Measurements from ENCODE around the gene LSAMP.

GRCh38 chr3:116408473-116408872 lies 36.8 kb downstream of the LSAMP start:
- TF ChIP-seq, protein P1, sequence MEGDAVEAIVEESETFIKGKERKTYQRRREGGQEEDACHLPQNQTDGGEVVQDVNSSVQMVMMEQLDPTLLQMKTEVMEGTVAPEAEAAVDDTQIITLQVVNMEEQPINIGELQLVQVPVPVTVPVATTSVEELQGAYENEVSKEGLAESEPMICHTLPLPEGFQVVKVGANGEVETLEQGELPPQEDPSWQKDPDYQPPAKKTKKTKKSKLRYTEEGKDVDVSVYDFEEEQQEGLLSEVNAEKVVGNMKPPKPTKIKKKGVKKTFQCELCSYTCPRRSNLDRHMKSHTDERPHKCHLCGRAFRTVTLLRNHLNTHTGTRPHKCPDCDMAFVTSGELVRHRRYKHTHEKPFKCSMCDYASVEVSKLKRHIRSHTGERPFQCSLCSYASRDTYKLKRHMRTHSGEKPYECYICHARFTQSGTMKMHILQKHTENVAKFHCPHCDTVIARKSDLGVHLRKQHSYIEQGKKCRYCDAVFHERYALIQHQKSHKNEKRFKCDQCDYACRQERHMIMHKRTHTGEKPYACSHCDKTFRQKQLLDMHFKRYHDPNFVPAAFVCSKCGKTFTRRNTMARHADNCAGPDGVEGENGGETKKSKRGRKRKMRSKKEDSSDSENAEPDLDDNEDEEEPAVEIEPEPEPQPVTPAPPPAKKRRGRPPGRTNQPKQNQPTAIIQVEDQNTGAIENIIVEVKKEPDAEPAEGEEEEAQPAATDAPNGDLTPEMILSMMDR (IDR thresholded peaks at IDR 0.05) = no peak
- TF ChIP-seq TAF1 (IDR thresholded peaks at IDR 0.05; ENCODE audit: borderline replicate concordance, low read depth, low read length) = no peak
- TF ChIP-seq EP300 (IDR thresholded peaks at IDR 0.05; ENCODE audit: borderline replicate concordance in 1 of 2, low read depth in 1 of 2, low read length in 1 of 2) = no peak
- no peak for TF ChIP-seq JUND (IDR thresholded peaks at IDR 0.05)
- TF ChIP-seq POLR2AphosphoS5 (IDR thresholded peaks at IDR 0.05; ENCODE audit: low read depth, low read length) = no peak
- no peak for TF ChIP-seq REST (IDR thresholded peaks at IDR 0.05; ENCODE audit: low read depth, low read length)
- no peak for TF ChIP-seq MAX (IDR thresholded peaks at IDR 0.05; ENCODE audit: low read depth)
- TF ChIP-seq RCOR1 (IDR thresholded peaks at IDR 0.05; ENCODE audit: low read length) = no peak
- TF ChIP-seq CHD2 (IDR thresholded peaks at IDR 0.05; ENCODE audit: low read length, partially characterized antibody) = no peak
- TF ChIP-seq FOXM1 (IDR thresholded peaks at IDR 0.05; ENCODE audit: low read depth) = no peak
- no peak for TF ChIP-seq USF2 (IDR thresholded peaks at IDR 0.05; ENCODE audit: borderline replicate concordance, low read depth, low read length)
- no peak for TF ChIP-seq MEF2A (IDR thresholded peaks at IDR 0.05; ENCODE audit: borderline replicate concordance, low read depth)
- no peak for TF ChIP-seq GABPA (IDR thresholded peaks at IDR 0.05; ENCODE audit: low read depth)

Data from SK-N-SH (cell line).